Occipital lobe (tissue), 2 donors: ENCODE results near the gene SARDH. TPM values are rescaled to one million over a fixed set of nuclear protein-coding genes. Genes with fewer than 3 reads are reported as not detected.

Experiments
- DNase-seq: peaks from one replicate; lab custom pipeline; 2025; lab: John Stamatoyannopoulos, UW
- total RNA-seq: library from RNA; depleted of rRNA; stranded (reverse); fragments of >200 nt; gene quantifications from one replicate; pipeline ENCODE4 v1.2.3, GENCODE V29; 2014

The SARDH gene
- total RNA-seq, 1 donor from 2014 or later: 2.5 TPM

DNA sequence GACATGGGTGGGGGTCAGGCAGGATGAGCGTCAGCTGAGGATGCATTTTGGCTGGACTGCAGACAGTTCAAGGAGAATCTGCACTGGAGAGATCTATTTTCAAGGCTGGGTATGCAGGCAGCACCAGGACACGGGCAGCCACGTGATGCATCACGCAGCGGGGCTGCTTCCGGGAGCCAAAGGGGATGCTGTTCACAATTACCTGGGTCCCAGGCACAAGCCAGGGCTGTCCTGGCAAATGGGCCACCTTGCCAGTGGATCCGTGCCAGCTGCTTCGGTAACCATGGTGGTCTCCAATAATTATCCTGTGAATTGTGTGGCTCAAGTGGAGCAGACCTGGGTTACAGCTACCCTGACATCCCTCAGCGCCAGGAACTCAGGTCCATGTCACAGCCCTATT is 84.5 kb downstream of the SARDH start:
- no peak for DNase-seq

DNA sequence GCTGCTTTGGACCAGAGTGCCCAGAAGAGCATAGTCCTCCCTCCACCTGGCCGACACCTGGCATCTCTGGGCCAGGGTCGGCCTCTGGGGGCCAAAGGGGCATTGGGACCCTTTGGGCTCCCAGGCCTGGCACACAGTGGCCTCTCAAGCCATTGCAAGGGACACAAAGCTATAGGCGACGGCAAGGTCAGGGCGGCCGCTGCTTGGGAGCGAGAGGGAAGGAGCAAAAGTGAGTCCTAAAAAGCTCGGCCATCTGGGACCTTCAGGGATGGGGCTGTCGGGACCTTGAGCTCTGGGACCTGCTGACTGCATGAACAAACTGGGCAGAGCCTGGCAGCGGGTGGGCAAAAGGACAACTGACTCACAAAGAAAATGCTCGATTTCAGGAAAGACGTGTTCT is 88.1 kb downstream of the SARDH start:
- no peak for DNase-seq

DNA sequence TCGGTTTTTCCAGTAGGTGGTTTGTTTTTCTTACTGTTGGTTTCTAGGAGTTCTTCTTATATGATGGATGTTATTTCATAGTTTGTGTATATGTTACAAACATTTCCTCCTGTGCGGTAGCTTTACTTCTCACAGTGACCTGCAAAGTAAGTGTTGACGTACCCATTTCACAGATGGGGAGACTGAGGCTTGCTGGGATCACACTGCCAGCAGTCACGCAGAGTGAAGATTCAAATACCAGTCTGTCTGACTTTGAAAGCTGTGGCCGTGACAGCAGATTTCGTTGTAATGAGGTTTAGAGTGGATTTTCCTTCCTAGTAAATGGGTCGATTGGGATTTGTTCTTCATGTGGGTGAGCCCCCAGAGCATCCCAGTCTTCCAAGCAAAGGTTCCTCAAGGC is 89.0 kb downstream of the SARDH start:
- no peak for DNase-seq

DNA sequence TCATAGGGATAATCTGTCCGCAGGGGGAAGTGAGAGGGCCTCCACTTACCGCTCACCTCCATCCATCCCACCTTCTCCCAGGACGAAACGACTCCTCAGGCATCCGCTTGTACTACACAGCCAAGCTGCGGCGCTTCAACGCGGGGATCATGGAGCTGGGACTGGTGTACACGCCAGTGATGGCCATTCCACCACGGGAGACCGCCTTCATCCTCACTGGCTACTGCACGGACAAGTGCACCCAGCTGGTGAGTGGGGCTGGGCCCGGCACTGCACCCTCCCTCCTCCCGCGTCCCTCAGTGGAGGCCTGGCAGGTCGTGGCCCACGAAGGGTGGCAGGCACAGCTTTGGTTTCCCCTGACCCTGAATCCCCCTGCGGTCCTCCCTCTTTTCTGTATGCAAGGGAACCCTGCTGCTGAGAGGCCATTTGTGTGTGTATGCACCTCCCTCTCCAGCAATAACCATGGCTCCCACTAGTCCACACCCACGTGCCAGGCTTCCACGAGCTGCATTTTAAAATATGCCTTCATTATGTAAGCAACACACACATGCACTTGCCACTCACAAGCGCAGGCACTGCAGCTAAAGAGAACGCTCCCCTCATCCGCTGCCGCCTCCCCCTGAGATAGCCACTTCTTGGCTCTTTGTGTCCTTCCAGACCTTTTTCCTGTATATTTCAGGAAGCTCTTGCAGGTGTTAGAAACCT is 90.2 kb downstream of the SARDH start:
- peak; percentile 15 for DNase-seq

DNA sequence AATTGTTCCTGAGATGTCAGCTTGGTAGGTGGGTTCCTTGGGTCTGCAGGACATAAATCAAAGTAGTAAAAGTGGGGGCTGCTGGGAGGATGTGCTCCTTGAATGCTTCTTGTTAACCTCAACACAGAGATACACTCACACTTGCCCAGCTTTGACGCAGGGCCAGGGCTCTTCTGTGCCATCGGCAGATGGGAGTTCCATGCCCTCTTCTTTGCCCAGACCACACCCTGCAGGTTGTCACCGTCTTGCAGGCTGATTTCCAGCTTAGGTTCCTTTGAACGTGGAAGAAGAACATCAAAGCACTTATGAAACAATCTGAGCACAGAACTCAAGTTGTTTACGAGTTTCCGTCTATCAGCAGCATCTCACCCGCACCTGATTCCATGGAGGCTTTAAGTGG is 91.0 kb downstream of the SARDH start:
- DNase-seq: no peak

DNA sequence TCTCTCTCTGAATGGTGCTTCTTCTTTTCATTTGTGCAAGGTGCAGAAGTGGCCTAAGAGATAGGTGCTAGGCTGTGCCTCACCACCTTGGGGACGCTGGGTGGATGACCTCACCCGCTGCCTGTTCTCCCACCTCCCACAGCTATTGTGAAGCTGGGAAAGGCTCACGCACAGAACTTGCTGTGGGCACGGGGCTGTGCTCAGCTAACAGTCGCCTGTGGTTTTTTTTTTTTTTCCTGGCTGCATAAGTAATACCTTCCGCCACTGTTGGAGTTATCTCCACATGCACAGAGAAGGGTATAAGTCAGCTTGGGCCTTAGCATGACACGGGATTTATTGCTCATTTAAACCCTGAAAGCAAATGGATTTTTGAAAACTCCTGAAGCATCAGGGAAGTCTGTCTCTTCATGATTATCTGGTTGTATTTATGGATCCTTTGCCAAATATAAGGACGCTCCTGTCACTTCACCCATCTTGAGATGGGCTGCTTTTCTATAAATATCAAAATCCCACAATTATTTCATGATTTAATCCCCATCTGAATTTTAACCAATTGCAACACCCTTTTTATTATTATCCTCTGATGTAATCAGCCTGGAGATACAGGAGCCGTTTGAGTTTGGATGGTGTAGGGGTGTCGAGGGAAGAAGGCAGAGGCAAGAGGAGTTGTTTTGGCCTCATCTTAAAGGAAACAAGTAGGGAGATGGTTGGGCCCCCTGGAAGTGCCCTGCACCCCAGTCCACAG is 93.0 kb downstream of the SARDH start:
- no peak for DNase-seq

DNA sequence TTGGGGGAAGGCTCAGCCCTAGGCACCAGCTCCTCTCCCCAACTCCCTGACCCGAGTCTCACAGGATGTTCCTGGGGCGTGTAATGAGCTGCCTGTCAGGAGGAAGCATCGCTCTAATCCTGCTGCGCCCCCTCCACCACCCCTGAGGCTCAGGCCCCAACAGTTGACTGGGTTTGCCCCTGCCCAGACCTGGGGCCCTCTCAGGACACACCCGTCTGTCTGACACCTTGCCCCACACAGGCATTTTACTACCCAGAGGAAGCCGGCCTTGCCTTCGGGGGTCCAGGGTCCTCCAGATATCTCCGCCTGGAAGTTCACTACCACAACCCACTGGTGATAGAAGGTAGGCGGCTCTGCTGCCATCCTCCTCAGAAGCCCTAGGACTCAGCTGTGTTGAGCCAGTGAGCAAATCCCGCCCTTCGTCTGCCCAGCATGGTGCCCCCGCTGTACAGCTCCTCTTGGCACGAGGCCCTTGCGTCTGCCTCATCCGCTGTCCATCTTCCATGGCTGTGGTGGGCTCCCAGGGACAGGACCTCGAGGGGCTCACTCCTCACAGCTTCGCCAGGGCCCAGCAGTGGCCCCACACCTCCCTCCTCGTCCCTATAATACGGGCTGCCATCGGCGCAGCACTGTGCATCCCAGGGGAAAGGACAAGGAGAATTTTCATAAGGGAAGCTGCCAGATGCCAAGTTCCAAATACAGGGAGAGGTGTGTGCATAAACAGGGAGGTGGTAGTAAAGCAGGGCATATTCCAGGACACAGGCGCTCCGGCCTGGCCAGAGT is 94.0 kb downstream of the SARDH start:
- DNase-seq: no peak

DNA sequence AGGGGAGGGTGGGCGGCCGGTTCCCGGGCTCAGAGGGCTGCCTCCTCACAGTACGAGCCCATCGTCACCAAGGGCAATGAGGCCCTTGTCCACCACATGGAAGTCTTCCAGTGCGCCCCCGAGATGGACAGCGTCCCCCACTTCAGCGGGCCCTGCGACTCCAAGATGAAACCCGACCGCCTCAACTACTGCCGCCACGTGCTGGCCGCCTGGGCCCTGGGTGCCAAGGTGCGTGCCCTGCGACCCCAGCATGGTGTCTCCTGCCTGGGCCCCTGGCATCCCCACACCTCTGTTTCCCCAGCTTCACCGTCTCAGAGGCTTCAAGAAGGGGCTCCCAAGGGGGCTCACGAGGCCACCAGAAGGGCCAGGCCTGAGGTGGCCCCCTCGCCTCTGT is 94.8 kb downstream of the SARDH start:
- DNase-seq: no peak

DNA sequence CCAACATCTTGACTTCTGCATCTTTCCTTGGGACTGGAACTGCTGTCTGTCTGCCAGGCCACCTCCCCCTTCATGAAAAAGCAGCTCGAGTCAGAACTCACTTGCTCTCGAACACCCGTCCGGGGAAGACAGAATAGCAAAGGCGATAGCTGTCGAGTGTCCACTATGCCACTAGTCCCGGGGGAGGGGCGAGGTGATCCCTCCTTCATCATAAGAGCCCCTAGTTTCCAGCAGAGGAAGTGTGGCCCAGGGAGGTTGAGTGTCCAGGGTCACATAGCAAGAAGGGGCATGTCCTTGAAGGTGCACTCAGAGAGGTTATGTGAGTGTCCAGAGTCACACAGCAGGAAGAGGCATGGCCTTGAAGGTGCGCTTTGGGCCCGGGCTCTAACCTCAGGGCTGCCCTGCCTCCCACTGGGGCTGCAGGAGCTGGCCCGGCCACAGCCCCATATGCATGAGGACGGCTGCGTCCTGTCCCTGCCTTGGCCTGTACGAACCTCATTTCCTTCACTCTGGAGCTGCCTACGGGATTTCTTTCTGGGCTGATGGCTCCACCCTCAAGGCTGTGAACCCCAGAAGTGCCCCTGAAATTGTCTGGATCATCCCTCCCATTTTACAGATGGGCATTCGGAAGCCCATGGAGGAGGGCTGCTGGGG is 95.3 kb downstream of the SARDH start:
- DNase-seq: no peak

DNA sequence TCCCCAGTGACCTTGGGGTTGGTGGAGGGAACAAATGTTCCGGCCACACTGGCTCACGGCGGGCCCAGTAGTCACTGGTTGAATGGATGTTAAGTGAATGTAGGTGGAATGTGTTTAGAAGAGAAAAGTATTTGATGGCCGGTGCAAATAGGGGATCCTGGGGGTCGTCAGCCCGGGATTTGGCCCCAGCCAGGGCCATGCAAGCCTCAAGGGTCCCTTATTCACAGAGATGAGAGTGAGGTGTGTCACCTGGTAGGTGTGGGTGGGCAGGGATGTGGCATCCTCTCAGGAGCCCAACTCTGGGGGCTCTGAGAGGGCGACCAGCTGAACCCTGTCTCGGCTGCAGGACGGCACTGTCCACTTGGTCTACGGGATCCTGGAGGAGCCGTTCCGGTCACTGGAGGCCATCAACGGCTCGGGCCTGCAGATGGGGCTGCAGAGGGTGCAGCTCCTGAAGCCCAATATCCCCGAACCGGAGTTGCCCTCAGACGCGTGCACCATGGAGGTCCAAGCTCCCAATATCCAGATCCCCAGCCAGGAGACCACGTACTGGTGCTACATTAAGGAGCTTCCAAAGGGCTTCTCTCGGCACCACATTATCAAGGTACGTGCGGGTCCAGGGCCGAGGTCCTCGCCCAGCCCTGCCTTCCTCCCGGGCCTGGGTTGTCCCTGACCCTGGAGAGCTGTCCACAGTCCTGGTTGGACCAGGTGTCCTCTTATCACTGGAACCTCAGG is 96.1 kb downstream of the SARDH start:
- no peak for DNase-seq

DNA sequence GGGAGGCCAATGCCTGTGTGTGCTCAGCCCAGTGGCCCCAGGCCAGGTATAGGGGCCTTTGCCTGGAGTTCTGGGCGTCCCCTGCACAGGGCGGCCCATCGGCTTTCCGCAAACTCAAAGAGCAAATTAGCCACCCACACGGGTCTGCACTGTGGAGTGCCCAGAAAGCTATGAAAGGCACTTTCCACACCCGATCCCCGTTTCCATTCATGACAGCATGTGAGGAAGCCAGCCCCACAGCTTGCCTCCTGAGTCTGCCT is 96.8 kb downstream of the SARDH start:
- DNase-seq: no peak

DNA sequence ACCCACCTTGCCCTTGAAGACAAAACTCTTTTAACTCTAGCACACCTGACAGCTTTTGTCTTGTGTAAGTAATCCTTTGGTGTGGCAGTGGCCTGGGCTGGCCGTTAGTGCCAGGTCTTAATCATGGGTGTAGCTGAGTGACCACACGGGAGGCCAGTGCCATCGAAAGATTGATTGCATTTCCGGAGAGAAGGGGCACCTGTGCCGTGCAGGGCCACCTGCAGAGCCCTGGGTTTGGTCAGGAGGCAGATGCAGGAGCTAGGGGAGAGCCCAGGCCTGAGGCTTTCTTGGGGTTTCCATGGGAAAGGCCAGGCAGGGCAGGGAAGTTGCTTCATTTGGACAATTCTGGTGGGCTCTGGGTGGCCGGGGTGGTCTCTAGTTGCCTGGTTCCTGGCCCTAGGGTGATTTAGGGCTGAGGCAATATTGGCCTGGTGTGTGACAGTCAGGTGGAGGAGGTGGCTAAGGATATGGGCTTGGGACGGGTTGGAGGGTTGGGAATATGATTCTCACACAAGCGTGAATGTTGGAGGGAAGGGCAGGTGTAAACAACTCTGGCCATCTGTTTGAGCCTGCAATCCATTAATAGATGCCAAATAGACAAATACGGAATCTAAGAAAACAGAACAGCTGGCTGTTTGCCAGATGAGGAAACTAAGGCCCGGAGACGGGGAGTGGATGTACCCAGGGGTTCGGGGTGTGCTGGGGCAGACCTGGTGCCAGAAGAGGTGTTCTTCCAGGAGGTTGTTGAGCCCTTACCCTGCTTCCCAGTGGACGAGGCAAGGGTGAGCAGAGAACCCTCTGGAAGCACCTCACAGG is 97.4 kb downstream of the SARDH start:
- DNase-seq: no peak

DNA sequence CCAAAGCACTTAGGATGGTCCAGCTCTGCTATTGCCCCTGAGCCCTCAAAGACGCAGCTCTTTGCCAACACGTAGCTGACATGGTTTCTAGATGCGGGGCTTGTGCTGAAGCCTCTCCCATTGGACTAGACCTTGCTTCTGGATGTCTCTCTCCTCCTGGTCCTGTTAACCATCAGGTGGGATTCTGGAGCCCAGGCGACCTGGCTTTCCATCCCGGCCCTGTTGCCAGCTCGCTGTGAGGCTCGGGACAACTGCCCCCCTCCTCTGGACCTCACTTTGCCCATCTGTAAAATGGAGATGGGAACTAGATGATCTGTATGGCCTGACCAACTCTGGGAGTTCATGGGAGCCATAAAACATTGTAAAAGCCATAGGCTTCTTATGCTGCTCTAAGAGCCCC is 98.0 kb downstream of the SARDH start:
- no peak for DNase-seq

DNA sequence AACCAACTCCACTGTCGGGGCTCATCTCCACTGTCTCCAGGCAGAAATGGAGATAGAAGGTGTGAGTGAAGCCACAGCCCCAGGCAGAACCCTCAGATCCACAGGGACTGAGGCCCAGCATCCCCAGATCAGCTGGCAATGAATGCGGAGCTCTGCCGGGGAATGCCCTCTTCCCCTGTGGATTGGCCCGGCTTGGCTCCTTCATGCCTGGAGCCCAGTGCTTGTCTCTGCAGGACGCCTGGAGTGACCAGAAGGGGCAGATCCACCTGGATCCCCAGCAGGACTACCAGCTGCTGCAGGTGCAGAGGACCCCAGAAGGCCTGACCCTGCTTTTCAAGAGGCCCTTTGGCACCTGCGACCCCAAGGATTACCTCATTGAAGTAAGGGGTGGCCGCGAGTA is 98.5 kb downstream of the SARDH start:
- no peak for DNase-seq

DNA sequence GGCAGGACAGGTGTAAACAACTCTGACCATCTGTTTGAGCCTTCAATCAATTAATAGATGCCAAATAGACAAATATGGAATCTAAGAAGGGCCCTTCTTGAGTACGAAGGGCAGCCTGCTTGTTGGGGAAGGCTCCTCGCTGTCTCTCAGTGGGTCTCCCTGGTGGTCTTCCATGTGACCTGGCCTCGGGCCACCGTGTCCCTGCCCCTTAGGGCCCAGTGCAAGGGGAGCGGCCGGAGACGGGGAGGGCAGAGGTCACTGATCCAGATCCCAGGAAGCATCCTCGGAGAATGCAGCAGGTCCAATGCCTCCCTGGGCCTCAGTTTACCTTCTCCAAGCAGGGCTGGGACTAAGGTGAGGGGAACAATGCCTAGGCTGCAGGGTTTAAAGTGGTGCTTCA is 99.4 kb downstream of the SARDH start:
- DNase-seq: no peak

DNA sequence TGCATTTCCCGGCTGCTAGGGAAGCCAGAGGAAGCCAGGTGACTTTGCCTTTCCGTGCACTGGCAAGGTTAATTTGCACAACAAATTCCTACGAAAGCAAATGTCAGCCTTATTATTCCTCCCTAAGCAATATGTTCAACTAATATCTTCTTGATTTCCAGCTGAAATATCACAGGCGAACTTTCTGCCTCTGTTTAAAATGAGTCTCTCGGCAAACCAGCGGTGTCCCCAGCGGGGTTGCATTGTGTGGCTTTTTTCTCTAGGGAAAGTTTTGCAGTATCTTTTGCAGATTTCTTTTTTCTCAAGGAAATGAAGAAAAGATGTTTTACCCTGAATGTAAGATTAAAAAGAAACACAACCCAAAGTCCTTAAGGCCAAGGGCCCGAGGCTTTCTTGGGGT is 100.1 kb downstream of the SARDH start:
- no peak for DNase-seq

DNA sequence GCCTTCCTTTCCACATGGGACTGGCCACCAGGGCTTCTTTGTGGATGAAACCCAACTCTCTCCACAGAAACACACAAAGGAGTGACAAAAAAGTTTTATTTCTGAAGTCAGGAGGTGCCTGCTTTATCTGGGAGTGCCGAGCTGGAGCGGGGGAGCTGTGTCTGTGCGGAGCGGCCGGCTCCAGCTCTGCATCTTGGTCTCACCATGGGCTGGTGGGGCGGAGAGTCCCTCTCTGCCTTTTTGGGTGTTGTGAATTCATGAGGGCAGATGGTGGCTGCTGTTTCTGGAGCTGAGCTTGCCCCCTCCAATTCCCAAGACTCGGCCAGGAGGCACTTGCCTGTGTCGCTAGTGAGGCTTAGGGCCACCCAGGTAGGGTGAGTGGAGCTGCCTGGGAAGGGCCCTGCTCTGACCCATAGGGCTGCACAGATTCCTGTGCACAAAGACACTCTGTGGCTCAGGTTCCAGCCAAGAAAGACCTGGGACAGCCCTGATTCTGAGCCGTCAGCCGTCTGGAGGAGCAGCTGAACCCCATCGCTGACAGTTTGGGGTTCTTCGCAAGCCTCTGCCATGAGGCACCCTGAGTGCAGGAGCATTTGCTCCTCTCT is 100.6 kb downstream of the SARDH start:
- DNase-seq: no peak

DNA sequence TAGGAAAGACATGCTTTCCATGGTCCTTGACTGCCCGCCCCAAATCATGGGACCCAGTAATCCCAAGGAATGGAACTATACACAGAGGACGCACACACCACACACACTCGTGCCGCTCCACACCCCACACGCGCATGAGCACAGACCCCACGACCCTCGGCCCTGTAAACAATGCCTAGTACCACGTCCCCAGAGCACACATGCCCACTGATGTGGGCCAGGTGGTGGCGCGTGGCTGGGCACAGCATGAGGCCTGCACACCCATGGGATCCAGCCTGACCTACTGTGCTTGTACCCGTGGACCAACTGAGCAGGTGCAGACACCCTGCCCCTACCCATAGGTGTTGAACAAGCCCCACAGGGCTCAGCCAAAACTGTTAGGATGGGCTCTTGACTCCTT is 101.2 kb downstream of the SARDH start:
- no peak for DNase-seq

DNA sequence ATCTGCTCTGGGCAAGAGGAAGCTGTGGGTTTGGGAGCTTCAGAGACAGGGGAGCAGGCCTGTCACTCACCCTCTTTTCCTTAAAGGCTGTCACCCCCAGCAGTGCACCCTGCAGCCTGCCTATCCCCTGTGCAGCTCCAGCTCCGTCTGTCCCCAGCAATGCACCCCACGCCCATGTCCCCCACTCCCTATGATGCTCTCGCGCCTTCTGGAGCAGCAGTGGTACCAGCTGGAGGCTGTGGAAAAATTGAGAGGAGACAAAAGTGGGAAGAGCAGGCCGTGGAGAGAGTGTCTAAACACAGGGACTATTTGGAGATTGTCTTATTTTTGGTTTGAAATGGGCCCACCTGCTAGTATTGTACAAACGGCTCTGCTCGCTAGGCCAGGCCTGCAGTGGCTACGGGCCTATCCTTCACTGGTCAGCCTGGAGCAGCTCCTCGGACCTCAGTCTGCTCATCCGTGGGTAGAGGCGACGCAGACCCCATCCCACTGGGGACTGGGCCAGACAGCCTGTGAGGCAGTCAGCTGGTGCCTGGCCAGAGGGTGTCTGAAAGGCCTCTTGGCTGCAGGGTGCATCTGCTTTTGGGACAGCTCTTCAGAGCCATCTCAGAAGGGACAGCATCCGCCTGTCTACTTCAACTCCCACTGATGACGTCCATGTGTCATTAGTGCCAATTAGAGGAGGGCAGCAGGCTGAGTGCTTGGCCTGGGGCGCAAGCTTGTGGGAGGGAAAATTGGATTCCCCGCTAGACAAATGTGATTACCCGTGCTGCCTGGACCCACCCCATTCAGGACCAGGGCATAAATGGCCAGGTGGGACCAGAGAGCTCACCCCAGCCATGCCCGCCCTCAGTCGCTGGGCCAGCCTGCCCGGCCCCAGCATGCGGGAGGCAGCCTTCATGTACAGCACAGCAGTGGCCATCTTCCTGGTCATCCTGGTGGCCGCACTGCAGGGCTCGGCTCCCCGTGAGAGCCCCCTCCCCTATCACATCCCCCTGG is 102.3 kb downstream of the SARDH start, which contains the start of gene DBH:
Gene DBH (plus strand): TSS at position 831 of the 999 bp plus-strand sequence. CDS start 9 bp downstream, at position 840.
- no peak for DNase-seq
